Measurements from ENCODE around the gene TSHZ2.
"Not testable (repeated sequence)": the region's sequence is repeated elsewhere in the genome, so short reads cannot be mapped to it uniquely, and the experiment has no call there.

Gene TSHZ2

DNA sequence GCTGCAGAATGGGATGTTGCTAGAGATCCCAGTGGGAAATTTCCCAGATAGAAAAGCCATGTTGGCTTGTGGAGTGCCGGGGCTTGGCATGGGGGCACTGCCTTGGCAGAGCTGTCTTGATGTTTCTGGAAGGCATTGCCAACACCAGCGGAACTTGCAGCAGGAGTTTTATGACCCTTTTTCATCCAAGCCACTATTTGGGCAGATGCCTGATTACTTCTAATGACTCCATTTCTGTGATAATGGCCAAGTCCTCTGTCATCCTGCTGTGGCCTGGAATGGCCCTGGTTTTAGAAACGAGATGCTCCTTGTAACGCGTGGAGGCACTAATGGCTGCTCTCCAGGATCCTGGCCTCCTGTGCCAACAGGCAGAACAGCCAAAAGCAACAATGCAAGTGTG lies 392.5 kb downstream of the TSHZ2 start:
- TF ChIP-seq POLR2A (IDR thresholded peaks at IDR 0.05; ENCODE audit: low read depth, low read length): no peak
- FAIRE-seq: no peak
- no peak for DNase-seq (ENCODE audit: insufficient read length, low spot score)

DNA sequence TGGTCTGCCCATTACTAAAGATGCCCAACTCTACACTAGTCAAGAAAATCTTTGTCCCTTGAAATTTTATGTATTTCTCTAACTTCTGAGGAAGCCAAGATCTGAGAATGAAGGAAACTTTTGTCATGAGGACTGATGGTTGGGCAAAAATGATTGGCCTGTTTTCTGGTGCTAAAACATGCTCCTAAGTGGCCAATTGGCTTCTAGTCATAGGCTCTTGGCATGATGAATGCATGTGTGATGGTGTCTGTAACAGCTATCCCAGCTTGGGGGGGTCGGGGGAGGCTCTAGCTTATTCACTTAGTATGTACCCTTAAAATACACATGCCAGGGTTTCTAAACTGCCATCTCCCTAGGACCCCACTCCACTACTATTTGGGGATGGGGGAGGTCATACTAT lies 392.9 kb downstream of the TSHZ2 start:
- no peak for FAIRE-seq
- no peak for TF ChIP-seq POLR2A (IDR thresholded peaks at IDR 0.05; ENCODE audit: low read depth, low read length)
- no peak for DNase-seq (ENCODE audit: insufficient read length, low spot score)

DNA sequence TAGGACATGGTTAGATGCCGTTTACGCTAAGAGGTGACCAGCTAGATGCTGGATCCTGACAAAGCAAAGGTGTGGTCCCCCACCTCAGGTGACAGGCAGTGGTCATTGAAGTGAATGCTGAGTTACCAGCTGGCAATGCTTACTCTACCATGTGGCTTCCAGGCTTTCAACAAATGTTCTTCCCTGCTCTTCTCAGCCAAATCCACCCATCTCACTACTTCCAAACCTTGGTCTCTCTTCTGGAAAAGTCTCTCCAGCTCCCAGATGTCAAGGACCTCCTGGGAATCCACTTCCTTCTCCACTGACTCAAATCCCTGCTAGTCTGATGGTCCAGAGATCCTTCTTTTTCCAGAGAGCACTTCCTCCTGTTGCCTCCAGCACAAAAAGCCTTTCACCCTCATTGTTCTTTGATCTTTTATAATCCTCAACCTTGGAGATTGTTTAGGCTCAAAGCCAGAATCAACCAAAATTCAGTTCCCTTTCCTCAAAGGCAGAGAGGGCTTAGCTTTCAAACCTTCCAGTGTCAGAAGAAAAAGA lies 393.4 kb downstream of the TSHZ2 start:
- no peak for TF ChIP-seq POLR2A (IDR thresholded peaks at IDR 0.05; ENCODE audit: low read depth, low read length)
- FAIRE-seq (no peak), DNase-seq (ENCODE audit: insufficient read length, low spot score) (no peak)

DNA sequence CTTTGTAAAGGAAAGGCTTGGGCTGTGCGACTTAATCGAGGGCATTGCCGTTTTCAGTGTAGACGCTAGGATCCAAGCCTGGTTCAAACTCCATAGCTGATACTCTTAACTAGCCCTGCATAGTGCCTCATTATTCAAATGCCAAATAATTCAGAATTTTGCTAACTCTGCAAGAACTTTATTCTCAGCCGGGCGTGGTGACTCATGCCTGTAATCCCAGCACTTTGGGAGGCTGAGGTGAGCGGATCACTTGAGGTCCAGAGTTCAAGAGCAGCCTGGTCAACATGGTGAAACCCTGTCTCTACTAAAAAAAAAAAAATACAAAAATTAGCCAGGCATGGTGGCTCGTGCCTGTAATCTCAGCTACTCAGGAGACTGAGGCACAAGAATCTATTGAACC lies 394.8 kb downstream of the TSHZ2 start:
- not testable (repeated sequence) for FAIRE-seq; DNase-seq (ENCODE audit: insufficient read length, low spot score)

DNA sequence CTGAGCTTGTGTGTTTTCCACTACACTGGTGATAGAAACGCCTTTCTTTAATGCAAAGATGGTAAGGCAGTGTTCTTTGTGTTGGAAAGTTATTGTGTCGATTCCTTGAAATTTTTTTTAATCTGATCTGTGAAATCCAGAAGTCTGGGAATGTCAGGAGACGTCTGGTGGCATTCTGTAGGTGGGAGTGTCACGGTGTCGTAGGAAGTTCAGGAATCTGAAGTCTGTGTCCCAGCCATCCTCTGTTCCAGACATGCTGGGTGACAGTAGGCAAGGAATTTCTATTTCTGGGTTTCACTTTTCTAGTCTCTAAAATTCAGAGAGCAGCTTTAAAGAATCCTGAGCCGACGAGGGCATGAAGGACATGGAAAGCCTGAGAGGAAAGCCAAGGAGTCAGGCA lies 397.7 kb downstream of the TSHZ2 start:
- TF ChIP-seq POLR2A (IDR thresholded peaks at IDR 0.05; ENCODE audit: low read depth, low read length): no peak
- no peak for FAIRE-seq
- DNase-seq (ENCODE audit: insufficient read length, low spot score): no peak

DNA sequence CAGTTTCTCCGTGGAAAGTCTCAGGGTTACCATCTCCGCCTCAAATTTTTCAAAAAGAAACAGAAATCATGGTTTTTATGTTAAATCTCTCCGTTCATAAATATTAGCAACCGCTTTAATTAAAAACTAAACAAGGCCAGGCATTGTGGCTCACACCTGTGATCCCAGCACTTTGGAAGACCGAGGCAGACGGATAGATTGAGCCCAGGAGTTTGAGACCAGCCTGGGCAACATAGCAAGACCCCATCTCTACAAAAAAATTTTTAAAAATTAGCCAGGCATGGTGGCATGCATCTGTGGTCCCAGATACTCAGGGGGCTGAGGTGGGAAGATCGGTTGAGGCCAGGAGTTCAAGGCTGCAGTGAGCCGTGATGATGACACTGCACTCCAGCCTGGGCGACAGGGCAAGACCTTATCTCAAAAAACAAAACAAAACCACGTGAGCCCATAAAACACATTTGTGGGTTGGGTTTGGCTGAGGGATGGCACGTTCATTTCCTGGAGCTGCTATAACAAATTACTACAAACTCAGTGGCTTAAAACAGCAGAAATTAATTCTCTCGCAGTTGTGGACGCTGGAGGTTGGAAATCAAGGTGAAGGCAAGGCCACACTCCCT lies 398.3 kb downstream of the TSHZ2 start:
- no peak for TF ChIP-seq POLR2A (IDR thresholded peaks at IDR 0.05; ENCODE audit: low read depth, low read length)
- no peak for FAIRE-seq

DNA sequence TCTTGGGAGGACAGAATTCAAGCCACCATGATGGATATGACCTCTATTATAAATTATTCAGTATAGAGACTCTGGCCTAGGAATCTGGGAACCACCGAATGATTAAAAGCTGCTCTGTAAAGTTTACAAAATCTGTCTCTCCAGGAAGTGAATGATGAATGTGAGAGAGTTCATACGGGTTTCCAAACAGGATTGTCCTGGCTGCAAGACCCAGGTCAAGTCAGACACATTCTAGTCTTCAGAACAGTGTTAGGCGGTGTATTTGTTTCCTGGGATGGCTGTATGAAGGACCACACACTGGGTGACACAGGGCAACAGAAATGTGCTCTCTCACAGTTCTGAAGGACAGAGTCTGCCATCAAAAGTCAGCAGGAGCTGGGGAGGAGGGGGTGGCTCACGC lies 399.1 kb downstream of the TSHZ2 start:
- no peak for TF ChIP-seq POLR2A (IDR thresholded peaks at IDR 0.05; ENCODE audit: low read depth, low read length)
- DNase-seq (ENCODE audit: insufficient read length, low spot score) (no peak), FAIRE-seq (no peak)

More for the DNA sequence above, 398.3 kb downstream of the TSHZ2 start:
- DNase-seq (ENCODE audit: insufficient read length, low spot score): no peak

DNA sequence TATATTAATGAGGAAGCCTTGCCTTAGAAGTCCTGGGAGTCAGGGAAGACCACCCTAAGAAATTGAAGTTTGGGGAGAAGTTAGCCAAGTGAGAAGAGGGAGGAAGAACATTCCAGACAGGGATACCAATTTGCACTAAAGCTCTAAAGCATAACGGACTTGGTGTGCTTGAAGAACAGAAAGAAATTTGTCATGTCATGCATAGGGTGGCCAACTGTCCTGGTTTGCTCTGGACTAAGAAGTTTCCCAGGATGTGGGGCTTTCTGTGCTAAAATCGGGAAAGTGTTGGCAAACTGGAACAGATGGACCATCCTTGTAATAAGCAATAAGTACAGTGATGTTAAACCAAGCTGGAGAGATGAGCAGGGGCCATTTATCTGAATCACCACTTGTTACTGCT lies 403.9 kb downstream of the TSHZ2 start:
- DNase-seq (ENCODE audit: insufficient read length, low spot score): no peak
- no peak for FAIRE-seq
- TF ChIP-seq POLR2A (IDR thresholded peaks at IDR 0.05; ENCODE audit: low read depth, low read length): no peak

DNA sequence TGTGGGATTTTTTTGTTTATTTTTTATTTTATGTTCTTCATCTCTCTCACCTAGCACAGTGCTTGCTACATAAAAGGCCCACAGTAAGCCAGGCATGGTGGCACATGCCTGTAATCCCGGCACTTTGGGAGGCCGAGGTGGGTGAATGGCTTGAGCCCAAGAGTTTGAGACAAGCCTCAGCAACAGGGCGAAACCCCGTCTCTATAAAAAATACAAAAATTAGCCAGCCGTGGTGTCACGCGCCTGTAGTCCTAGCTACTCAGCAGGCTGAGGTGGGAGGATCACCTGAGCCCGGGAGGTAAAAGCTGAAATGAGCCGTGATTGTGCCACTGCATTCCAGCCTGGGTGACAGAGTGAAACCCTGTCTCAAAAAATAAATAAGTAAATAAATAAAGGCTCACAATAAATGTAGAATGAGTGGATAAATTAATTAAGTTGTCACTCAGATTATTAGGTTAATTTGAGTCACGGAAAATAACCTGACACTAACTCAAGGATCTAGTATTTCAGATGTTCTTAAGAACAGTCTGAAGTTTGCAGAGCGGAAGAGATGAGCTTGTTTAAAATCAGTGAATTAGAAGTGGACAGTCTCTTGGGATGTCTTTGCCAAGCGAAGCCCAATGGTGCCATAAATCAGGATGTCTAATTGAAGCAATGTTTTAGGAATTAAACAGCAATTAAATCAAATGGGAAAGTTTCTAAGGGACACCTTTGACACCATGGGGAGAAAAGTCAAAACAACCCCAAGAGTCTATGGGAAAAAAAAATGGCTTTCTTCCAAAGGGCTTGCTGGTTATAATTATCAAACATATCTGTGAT lies 407.1 kb downstream of the TSHZ2 start:
- no peak for DNase-seq (ENCODE audit: insufficient read length, low spot score)
- no peak for FAIRE-seq
- no peak for TF ChIP-seq POLR2A (IDR thresholded peaks at IDR 0.05; ENCODE audit: low read depth, low read length)

DNA sequence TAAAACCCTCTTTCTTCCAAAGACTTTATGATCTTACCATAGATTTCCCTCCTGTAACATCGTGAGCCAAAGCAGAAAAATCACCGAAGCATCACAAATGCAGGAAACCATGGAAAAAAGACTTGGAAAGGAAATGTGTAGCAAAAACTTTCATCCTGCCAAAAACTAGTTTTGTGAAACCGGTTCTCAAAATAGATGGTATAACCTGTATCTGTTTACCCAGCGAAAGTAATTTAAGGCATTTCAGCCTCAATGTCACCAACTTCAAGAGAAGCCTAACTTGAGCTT lies 407.6 kb downstream of the TSHZ2 start:
- FAIRE-seq: no peak
- no peak for TF ChIP-seq POLR2A (IDR thresholded peaks at IDR 0.05; ENCODE audit: low read depth, low read length)
- DNase-seq (ENCODE audit: insufficient read length, low spot score): no peak

DNA sequence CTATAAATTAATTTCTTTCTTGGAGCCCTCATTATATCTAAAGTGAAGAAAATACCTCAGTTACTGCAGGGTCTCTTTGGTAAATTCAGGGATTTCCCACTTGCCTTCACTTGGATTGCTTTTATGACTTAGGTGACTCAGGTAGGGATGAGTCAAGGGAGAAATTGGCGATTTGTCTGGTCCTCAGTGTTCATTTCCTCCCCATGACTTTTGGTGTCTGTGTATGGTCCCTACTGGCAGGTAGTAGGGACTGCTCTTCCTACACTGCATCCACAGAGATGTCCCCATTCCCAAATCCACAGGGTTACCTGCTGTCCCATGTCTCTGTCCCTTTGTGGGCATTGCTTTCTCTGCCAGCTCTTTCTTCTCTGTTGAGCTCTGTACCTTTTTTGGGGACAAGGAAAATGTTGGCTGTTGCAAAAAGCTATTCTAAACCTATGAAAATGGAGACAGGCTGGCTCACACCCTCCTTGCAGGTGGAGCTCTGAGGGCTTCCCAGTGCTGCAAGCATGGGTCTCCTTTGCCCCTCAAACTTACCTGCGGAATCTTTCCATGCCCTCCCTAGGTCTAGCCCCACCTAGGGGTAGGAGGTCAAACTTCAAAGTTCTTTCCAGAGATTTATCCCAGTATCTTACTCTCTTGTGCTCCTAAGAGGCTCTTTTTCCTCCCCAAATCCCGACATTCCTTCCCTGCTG lies 409.6 kb downstream of the TSHZ2 start:
- TF ChIP-seq POLR2A (IDR thresholded peaks at IDR 0.05; ENCODE audit: low read depth, low read length): no peak
- DNase-seq (ENCODE audit: insufficient read length, low spot score) (no peak), FAIRE-seq (no peak)

DNA sequence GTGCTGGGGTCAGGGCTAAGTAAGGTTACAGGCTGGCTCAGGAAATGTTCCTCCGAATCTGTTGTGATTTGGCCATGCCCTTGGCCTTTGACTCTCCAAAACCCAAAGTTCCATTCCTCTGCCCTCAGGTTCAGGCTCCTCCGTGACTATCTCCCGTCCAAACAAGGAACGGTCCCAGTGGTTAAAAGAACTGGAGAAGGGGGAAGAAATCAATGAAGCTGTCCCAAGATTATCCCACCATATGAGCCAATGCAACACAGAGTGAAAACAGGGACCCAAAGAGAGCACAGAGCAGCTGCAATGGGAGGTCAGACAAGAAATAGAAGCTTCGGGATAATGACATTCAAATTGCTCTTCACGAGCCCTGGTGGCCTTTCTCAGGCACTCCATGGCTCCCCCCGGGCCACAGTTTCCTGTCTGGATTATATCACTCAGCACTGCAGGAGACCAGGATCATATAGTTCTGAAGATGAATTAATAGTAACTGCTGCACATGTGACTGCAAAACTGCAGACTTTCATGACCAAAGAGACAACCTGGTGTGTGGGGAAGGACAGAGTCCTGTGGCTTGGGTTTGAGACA lies 410.2 kb downstream of the TSHZ2 start:
- TF ChIP-seq POLR2A (IDR thresholded peaks at IDR 0.05; ENCODE audit: low read depth, low read length): no peak
- DNase-seq (ENCODE audit: insufficient read length, low spot score) (no peak), FAIRE-seq (no peak)

DNA sequence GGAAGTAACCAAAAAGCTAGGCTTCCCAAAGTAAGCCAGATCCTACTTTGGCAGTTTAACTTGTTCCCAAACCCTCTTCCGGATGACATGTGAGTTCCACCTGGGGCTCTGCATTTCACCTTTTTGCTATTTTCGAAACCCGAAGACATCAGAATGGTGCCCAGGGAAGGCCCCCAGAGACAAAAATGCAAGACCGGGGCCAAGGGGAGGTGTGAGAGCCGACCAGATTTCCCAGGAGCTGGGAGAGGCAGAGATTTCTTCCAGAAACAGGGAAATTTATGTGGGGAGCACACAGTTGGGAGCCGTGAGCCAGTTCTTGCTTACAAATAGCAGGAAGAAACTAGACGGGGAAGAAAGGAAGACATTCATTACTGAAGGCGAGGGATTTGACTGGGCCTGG lies 411.8 kb downstream of the TSHZ2 start:
- FAIRE-seq: no peak

DNA sequence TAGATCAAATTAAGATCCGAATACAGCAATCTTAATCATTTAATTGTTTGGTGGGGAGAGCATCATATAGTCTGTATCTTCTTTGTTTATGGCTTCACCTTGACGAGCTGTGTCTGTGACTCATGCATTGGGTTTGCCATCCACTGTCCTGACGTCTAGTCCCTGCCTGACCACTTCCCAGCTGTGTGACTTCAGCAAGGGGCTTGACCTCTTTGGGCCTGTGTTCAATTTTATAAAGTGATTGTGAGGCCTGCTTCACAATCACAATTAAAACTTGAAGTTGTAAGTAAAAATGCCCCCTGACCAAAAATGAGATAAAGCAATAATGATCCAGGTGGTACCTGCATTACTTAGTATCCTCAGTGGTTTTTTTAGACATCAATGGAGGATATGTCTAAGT lies 412.2 kb downstream of the TSHZ2 start:
- TF ChIP-seq POLR2A (IDR thresholded peaks at IDR 0.05; ENCODE audit: low read depth, low read length): no peak
- DNase-seq (ENCODE audit: insufficient read length, low spot score) (no peak), FAIRE-seq (no peak)

More for the DNA sequence above, 411.8 kb downstream of the TSHZ2 start:
- DNase-seq (ENCODE audit: insufficient read length, low spot score): no peak
- TF ChIP-seq POLR2A (IDR thresholded peaks at IDR 0.05; ENCODE audit: low read depth, low read length): no peak

All from H54 (cell line).